ENCODE measurements around the gene EXOC6. TPM values are rescaled to one million over a fixed set of nuclear protein-coding genes. Genes with fewer than 3 reads are reported as not detected.

EXOC6 gene
- total and polyA plus RNA-seq, 2 of the 13 experiments (the other 11 are each of a cell fraction or from before 2014, with no cell fraction given): 22.2 to 29.2 TPM

Small RNA genes within 50 kb of the gene (small RNA-seq; reads per million reads assigned to genes)
- 0 reads per million in 3 experiments for gene AL392103.1 (ENCODE audit: insufficient read depth in 2 of 3, insufficient read length in 3 of 3, low read depth in 2 of 3, low replicate concordance in 1 of 3)

Other genes with a start within 250 kb of the EXOC6 start
- 46.3 and 48.7 TPM in 2 replicates for gene HHEX, start 158.6 kb upstream of the EXOC6 start, total RNA-seq (2016; rRNA removed; fragmentation: Illumina TruSeq; extraction: Trizol)
- 41.6 and 44.5 TPM in 2 replicates for gene HHEX, start 158.6 kb upstream of the EXOC6 start, polyA plus RNA-seq (2011; rRNA removed)
- gene CYP26C1, start 212.3 kb downstream of the EXOC6 start, total RNA-seq (2016; rRNA removed; fragmentation: Illumina TruSeq; extraction: Trizol): 0.02 TPM in 1 of 2 replicates, not detected in the other
- gene CYP26C1, start 212.3 kb downstream of the EXOC6 start, polyA plus RNA-seq (2011; rRNA removed): not detected in 2 replicates
- not detected in 2 replicates for gene CYP26A1, start 225.4 kb downstream of the EXOC6 start, total RNA-seq (2016; rRNA removed; fragmentation: Illumina TruSeq; extraction: Trizol)
- 0.15 and 0.31 TPM in 2 replicates for gene CYP26A1, start 225.4 kb downstream of the EXOC6 start, polyA plus RNA-seq (2011; rRNA removed)